Mesenchymal stem cell (in vitro differentiated cells and primary cell): ENCODE results near the gene NLK.
"Not testable (repeated sequence)": the region's sequence is repeated elsewhere in the genome, so short reads cannot be mapped to it uniquely, and the experiment has no call there.

Experiments
- DNase-seq: peaks from one replicate; pipeline ENCODE4 v3.0.0-alpha.2; 2013
- H2AFZ ChIP-seq: one replicate; pipeline ENCODE4 v1.6.1; 2013; ENCODE audit warnings: low read depth, mild to moderate bottlenecking, control low read depth, inconsistent platforms, low read length, moderate library complexity
- H2AK5ac ChIP-seq: 2 replicates; pipeline ENCODE4 v1.6.1; 2013; ENCODE audit warnings: low read length, moderate library complexity, mild to moderate bottlenecking, inconsistent platforms; ENCODE audit not compliant: severe bottlenecking
- H2BK120ac ChIP-seq: one replicate; pipeline ENCODE4 v1.6.1; 2013; ENCODE audit warnings: low read depth, mild to moderate bottlenecking, inconsistent platforms, low read length, moderate library complexity
- H2BK12ac ChIP-seq, 2 experiments: one replicate each; pipeline ENCODE4 v1.6.1; 2013; ENCODE audit warnings: inconsistent platforms in 2 of 2, low read length in 2 of 2, mild to moderate bottlenecking in 2 of 2, moderate library complexity in 2 of 2, control low read depth in 1 of 2
- H2BK15ac ChIP-seq: one replicate; pipeline ENCODE4 v1.6.1; 2013; ENCODE audit warnings: mild to moderate bottlenecking, low read depth, inconsistent platforms; ENCODE audit not compliant: poor library complexity, severe bottlenecking
- H2BK5ac ChIP-seq: 2 replicates; pipeline ENCODE4 v1.6.1; 2013; ENCODE audit warnings: low read depth, mild to moderate bottlenecking, low read length, control low read depth, inconsistent platforms; ENCODE audit not compliant: poor library complexity, severe bottlenecking
- H3K14ac ChIP-seq, 2 experiments: one replicate each; pipeline ENCODE4 v1.6.1; 2013; ENCODE audit warnings: inconsistent platforms in 2 of 2, low read length in 2 of 2, control low read depth in 1 of 2, mild to moderate bottlenecking in 1 of 2, moderate library complexity in 1 of 2
- H3K18ac ChIP-seq, 2 experiments: one replicate each; pipeline ENCODE4 v1.6.1; 2013; ENCODE audit warnings: inconsistent platforms in 2 of 2, low read length in 2 of 2, control low read depth in 1 of 2, low read depth in 1 of 2, mild to moderate bottlenecking in 1 of 2
- H3K23ac ChIP-seq, 2 experiments: one replicate each; pipeline ENCODE4 v1.6.1; 2013; ENCODE audit warnings: inconsistent platforms in 2 of 2, low read length in 2 of 2, mild to moderate bottlenecking in 2 of 2, moderate library complexity in 2 of 2, control low read depth in 1 of 2
- H3K27ac ChIP-seq: 2 replicates; pipeline ENCODE4 v1.5.1; 2013; ENCODE audit warnings: mild to moderate bottlenecking, moderate library complexity, low read length, control low read depth, inconsistent platforms; ENCODE audit not compliant: poor library complexity, severe bottlenecking
- H3K27me3 ChIP-seq, 2 experiments: 2 replicates each; pipeline versions ENCODE4 v1.6.1 to v1.7.0; 2013; ENCODE audit warnings: low read length in 2 of 2, mild to moderate bottlenecking in 2 of 2, moderate library complexity in 2 of 2, control low read depth in 1 of 2, inconsistent platforms in 1 of 2; ENCODE audit not compliant: control insufficient read depth in 1 of 2, insufficient read depth in 1 of 2
- H3K36me3 ChIP-seq, 2 experiments: 2 replicates each; pipeline versions ENCODE4 v1.6.1 to v1.7.0; 2013; ENCODE audit warnings: low read length in 2 of 2, control low read depth in 1 of 2, inconsistent platforms in 1 of 2, low read depth in 1 of 2, mild to moderate bottlenecking in 1 of 2; ENCODE audit not compliant: insufficient read depth in 2 of 2, control insufficient read depth in 1 of 2
- H3K4ac ChIP-seq, 2 experiments: one replicate each; pipeline ENCODE4 v1.6.1; 2013; ENCODE audit warnings: inconsistent platforms in 2 of 2, low read length in 2 of 2, mild to moderate bottlenecking in 2 of 2, moderate library complexity in 2 of 2, control low read depth in 1 of 2, low read depth in 1 of 2
- H3K4me1 ChIP-seq: 2 replicates; pipeline ENCODE4 v1.6.1; 2013; ENCODE audit warnings: low read depth, low read length, control low read depth; ENCODE audit not compliant: control insufficient read depth, insufficient read depth
- H3K4me2 ChIP-seq: 2 replicates; pipeline ENCODE4 v1.6.1; 2013; ENCODE audit warnings: low read length, mild to moderate bottlenecking, inconsistent platforms; ENCODE audit not compliant: poor library complexity, severe bottlenecking
- H3K4me3 ChIP-seq, 2 experiments: 2 replicates each; pipeline versions ENCODE4 v1.5.1 to v1.7.0; 2013; ENCODE audit warnings: low read length in 2 of 2, mild to moderate bottlenecking in 2 of 2, control low read depth in 1 of 2, low read depth in 1 of 2; ENCODE audit not compliant: insufficient read depth in 1 of 2
- H3K79me1 ChIP-seq: replicated peaks from 2 replicates; pipeline ENCODE4 v1.6.1; 2013; ENCODE audit warnings: mild to moderate bottlenecking, control low read depth, low read length, inconsistent platforms; ENCODE audit not compliant: poor library complexity, severe bottlenecking
- H3K9ac ChIP-seq: 2 replicates; pipeline ENCODE4 v1.7.0; 2013; ENCODE audit warnings: mild to moderate bottlenecking, low read length, moderate library complexity
- H3K9me3 ChIP-seq: 2 replicates; pipeline ENCODE4 v1.7.0; 2013; ENCODE audit warnings: mild to moderate bottlenecking, low read length; ENCODE audit not compliant: control insufficient read depth
- H4K8ac ChIP-seq: one replicate; pipeline ENCODE4 v1.6.1; 2013; ENCODE audit warnings: inconsistent platforms, mild to moderate bottlenecking, low read length, moderate library complexity
- H4K91ac ChIP-seq: one replicate; pipeline ENCODE4 v1.6.1; 2013; ENCODE audit warnings: mild to moderate bottlenecking, low read length, inconsistent platforms
- WGBS: methylation state at CpG from one replicate; pipeline ENCODE4 v1.1.7; 2013; ENCODE audit warnings: mixed read lengths; 5-methylcytosine and 5-hydroxymethylcytosine counted together

NLK gene

GRCh38 chr17:28001149-28001548 is 41.3 kb upstream of the NLK start:
- Histone ChIP-seq H3K79me1 (no peaks in the 10 kb centered on the region), H2AK5ac (no peak overlapping the region)
- 75% methylated on average over 3 of the region's 3 CpGs for WGBS

GRCh38 chr17:28004344-28004743 is 38.1 kb upstream of the NLK start:
- no peak overlapping the region for H3K4me2 ChIP-seq
- no peak for DNase-seq
- no peaks in the 10 kb centered on the region for H3K79me1 ChIP-seq
- H2AK5ac ChIP-seq, result no peak overlapping the region
- H2BK5ac ChIP-seq, result no peak overlapping the region
- H3K36me3 ChIP-seq, result no peaks in the 10 kb centered on the region
- H2BK120ac ChIP-seq, result no peak overlapping the region
- no peak overlapping the region for H2BK15ac ChIP-seq
- no peak overlapping the region for H3K18ac ChIP-seq
- H4K8ac ChIP-seq, result no peak overlapping the region
- H2AFZ ChIP-seq, result no peak overlapping the region
- H3K14ac ChIP-seq, result no peak overlapping the region
- 66% methylated on average over 2 of the region's 2 CpGs for WGBS
- H2BK12ac ChIP-seq, result no peak overlapping the region
- H3K9ac ChIP-seq, result no peak overlapping the region
- no peak overlapping the region for H3K4me3 ChIP-seq
- H3K27ac ChIP-seq, result no peak overlapping the region
- H3K23ac ChIP-seq, result no peak overlapping the region
- peaks cover 4 to 24% of the 10 kb centered on the region in 2 experiments for H3K27me3 ChIP-seq
- H3K4me1 ChIP-seq, result no peaks in the 10 kb centered on the region
- no peaks in the 10 kb centered on the region for H3K9me3 ChIP-seq
- H3K4ac ChIP-seq, result no peak overlapping the region
- no peak overlapping the region for H4K91ac ChIP-seq

More at GRCh38 chr17:28001149-28001548, 41.3 kb upstream of the NLK start:
- Histone ChIP-seq H3K4me2 (no peak overlapping the region), H3K23ac (no peak overlapping the region), H4K91ac (no peak overlapping the region), H3K18ac (no peak overlapping the region), H3K27me3 (peaks cover 10 to 22% of the 10 kb centered on the region in 2 experiments), H2BK12ac (no peak overlapping the region), H3K9me3 (no peaks in the 10 kb centered on the region), H2BK5ac (no peak overlapping the region), H3K4me3 (no peak overlapping the region), H3K4ac (no peak overlapping the region), H2AFZ (no peak overlapping the region), H3K14ac (no peak overlapping the region), H3K36me3 (no peaks in the 10 kb centered on the region), H3K27ac (no peak overlapping the region), H2BK120ac (no peak overlapping the region), H4K8ac (no peak overlapping the region), H2BK15ac (no peak overlapping the region), H3K9ac (no peak overlapping the region), H3K4me1 (no peaks in the 10 kb centered on the region)
- DNase-seq, result no peak

- H3K23ac ChIP-seq, H3K9ac ChIP-seq, H2BK12ac ChIP-seq, H3K4me1 ChIP-seq, H3K27ac ChIP-seq, H3K9me3 ChIP-seq, H3K79me1 ChIP-seq, H3K36me3 ChIP-seq, H2BK15ac ChIP-seq, H3K4ac ChIP-seq, H3K18ac ChIP-seq, H4K91ac ChIP-seq, H3K14ac ChIP-seq, H2BK120ac ChIP-seq, H2AFZ ChIP-seq, H3K4me3 ChIP-seq, H2BK5ac ChIP-seq, H3K4me2 ChIP-seq, H2AK5ac ChIP-seq, DNase-seq, H4K8ac ChIP-seq: not testable (repeated sequence)
- WGBS, result 88% methylated on average over 2 of the region's 4 CpGs
- peaks cover 19 to 23% of the 10 kb centered on the region in 2 experiments for H3K27me3 ChIP-seq
Measured at GRCh38 chr17:28007925-28008324, 34.6 kb upstream of the NLK start.

DNA sequence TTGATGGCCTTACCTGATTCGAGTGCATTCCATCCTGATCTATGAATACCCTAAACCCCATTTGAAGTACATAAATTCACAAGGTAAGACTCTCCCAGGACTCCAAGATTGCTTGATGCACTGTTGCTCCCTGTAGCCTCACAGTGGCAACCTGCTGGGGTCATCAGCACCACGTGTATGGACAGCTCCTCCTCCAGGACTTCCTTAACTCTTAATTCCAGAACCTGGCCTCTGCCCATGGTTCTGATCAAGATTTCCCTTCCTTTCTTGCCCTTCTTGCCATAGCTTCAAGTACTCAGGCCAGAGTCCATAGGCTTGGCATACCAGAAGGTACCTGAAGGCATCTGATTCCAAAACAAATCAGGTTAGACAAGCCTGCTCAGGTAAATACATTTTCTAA is 34.0 kb upstream of the NLK start:
- Histone ChIP-seq H3K9ac (no peak overlapping the region), H3K36me3 (no peaks in the 10 kb centered on the region), H3K4me3 (no peak overlapping the region), H3K79me1 (no peaks in the 10 kb centered on the region), H3K27ac (no peak overlapping the region), H2AFZ (no peak overlapping the region), H3K23ac (no peak overlapping the region), H3K4me2 (no peak overlapping the region), H2BK120ac (no peak overlapping the region), H4K91ac (no peak overlapping the region), H2AK5ac (no peak overlapping the region), H2BK12ac (no peak overlapping the region), H2BK5ac (no peak overlapping the region), H3K9me3 (no peaks in the 10 kb centered on the region), H3K4me1 (no peaks in the 10 kb centered on the region), H3K4ac (no peak overlapping the region), H3K27me3 (peaks cover 19 to 23% of the 10 kb centered on the region in 2 experiments), H4K8ac (no peak overlapping the region), H2BK15ac (no peak overlapping the region), H3K14ac (no peak overlapping the region), H3K18ac (no peak overlapping the region)
- DNase-seq, result peak; percentile 57
- WGBS, result 20% methylated on average over 2 of the region's 2 CpGs
